Thoracic aorta (tissue), 2 donors: Measurements from ENCODE around the gene NDOR1. TPM values are rescaled to one million over a fixed set of nuclear protein-coding genes. Genes with fewer than 3 reads are reported as not detected.

Source experiments
- ATAC-seq: fragments of 150-250 bp; one replicate; pipeline ENCODE4 v1.8.0; 2017; ENCODE audit warnings: low read depth; ENCODE audit not compliant: insufficient number of reproducible peaks, low FRiP score
- DNase-seq: peaks from one replicate; pipeline ENCODE4 v3.0.0-alpha.2; 2020; ENCODE audit warnings: low spot score
- H3K27ac ChIP-seq, 2 donors: fragments of 200-600 bp; sonication (generic); 1 replicate in 1 of 2; 2 replicates in 1 of 2; pipeline ENCODE4 v1.5.1; 2016; ENCODE audit warnings: mild to moderate bottlenecking in 2 of 2, moderate library complexity in 2 of 2
- H3K27me3 ChIP-seq: fragments of 200-600 bp; sonication (generic); replicated peaks from 2 replicates; pipeline ENCODE4 v1.6.0; 2016; ENCODE audit warnings: mild to moderate bottlenecking; ENCODE audit not compliant: insufficient read depth
- H3K36me3 ChIP-seq: fragments of 200-600 bp; sonication (generic); one replicate; pipeline ENCODE4 v1.5.1; 2016
- H3K4me1 ChIP-seq, 2 donors: fragments of 200-600 bp; sonication (generic); 1 replicate in 1 of 2; 2 replicates in 1 of 2; pipeline versions ENCODE4 v1.5.1 to v1.6.0; 2016; ENCODE audit warnings: low read depth in 2 of 2, mild to moderate bottlenecking in 1 of 2; ENCODE audit not compliant: control insufficient read depth in 1 of 2
- H3K4me3 ChIP-seq: fragments of 200-600 bp; sonication (generic); 2 replicates; pipeline ENCODE4 v1.5.1; 2016; ENCODE audit warnings: mild to moderate bottlenecking
- H3K9me3 ChIP-seq: fragments of 200-600 bp; sonication (generic); 2 replicates; pipeline ENCODE4 v1.5.1; 2016
- total RNA-seq, 2 donors: library from RNA; depleted of rRNA; stranded (reverse); fragments of >200 nt; gene quantifications; one replicate each; pipeline versions ENCODE4 v1.1.0 to v1.2.3, GENCODE V29; 2016
- TF ChIP-seq, protein P1 (sequence below): fragments of 200-600 bp; sonication (generic); IDR thresholded peaks from one replicate; pipeline ENCODE4 v1.5.1; 2019; ENCODE audit warnings: antibody characterized with exemption

The NDOR1 gene
- total RNA-seq, 2 donors from 2014 or later = 13.3 to 17.7 TPM

DNA sequence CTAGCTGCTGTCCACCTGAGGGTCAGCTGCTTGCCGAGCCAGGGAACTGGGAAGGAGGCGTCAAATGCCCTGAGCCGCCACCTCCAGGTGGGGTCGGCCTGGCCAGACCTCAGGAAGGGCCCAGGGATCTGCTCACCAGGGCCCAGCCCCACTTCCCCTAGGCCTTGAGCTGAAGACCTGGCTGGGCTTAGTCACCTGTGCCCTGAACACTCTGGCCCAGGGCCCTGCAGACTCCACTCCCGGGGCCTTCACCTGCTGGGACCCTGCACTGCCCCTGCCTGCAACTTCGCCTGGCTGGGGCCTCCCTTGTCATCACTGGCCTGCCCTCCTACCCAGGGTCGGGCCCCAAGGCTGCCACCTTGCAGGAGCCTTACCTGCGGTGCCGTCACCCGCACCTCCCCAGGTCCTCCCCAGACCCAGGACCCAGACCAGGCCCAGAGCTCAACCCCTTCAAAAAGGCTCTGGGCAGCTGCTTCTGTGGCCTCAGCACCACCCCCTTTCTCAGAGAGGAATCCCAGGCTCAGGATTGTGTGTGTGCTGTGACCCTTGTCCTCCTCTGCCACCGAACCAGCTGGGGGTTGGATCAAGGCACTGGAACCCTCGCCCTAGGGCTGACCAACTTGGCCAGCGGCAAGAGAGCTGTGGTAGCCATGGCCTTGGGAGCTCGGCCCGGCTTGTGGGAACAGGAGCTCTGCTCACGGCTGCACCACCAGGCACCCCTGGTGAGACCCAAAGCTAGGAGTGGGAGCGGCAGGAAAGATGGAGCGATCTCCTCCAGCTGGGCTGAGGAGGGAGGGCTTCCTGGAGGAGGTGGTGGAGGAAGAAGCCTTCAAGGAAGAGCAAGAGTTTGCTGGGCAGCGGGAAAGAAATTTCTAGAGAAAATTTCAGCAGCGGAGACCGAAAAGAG lies 48.5 kb downstream of the NDOR1 start:
- Histone ChIP-seq H3K27ac (peak overlapping the region; percentile 55 to 58), H3K36me3 (no peaks in the 10 kb centered on the region), H3K9me3 (no peaks in the 10 kb centered on the region), H3K27me3 (no peaks in the 10 kb centered on the region), H3K4me3 (peak overlapping the region; percentile 89), H3K4me1 (peaks cover 14 to 26% of the 10 kb centered on the region in 2 donors)
- no peak for ATAC-seq
- DNase-seq = no peak
- TF ChIP-seq, protein P1, sequence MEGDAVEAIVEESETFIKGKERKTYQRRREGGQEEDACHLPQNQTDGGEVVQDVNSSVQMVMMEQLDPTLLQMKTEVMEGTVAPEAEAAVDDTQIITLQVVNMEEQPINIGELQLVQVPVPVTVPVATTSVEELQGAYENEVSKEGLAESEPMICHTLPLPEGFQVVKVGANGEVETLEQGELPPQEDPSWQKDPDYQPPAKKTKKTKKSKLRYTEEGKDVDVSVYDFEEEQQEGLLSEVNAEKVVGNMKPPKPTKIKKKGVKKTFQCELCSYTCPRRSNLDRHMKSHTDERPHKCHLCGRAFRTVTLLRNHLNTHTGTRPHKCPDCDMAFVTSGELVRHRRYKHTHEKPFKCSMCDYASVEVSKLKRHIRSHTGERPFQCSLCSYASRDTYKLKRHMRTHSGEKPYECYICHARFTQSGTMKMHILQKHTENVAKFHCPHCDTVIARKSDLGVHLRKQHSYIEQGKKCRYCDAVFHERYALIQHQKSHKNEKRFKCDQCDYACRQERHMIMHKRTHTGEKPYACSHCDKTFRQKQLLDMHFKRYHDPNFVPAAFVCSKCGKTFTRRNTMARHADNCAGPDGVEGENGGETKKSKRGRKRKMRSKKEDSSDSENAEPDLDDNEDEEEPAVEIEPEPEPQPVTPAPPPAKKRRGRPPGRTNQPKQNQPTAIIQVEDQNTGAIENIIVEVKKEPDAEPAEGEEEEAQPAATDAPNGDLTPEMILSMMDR = no peak

DNA sequence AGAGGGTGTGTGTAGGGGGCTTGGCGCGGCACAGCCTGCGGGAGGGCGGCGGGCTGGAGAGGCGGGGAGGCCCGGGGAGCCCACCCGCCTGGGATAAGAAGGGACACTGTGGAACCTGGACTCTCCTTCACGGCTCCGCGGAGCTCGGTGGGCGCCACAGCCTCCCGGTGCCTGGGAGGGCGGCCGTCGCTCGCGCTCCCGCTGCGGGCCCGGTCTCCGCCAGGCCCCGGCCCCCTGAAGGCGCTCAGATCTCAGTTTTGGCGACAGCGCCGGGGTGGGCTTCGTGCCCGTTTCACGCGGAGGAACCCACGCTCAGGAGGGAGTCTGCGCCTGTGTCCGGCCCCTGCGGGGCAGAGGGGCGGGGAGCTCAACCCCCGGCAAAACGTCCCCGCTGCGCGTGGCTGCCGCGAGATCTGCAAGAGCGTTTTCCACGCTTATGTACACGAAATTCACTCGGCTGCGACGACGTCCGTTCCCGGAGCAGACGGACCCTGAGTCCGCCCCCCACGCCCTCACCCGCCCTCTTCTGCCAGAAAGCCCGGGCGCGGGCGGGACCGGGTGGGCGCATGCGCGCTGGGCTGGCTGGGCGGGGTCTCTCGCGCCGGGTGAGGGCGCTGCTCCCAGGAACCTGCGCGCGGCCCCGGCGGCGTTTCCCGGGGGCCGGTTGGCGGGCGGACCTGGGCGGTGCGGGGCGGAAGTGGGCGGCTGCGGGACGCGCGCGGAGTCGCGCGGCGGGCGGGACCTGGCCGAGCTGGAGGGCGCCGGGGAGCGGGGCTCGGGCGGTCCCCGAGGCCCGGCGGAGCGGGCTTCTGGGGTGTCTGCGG lies 49.3 kb downstream of the NDOR1 start, which contains the start of gene NELFB:
Gene NELFB (plus strand): TSS at position 704 of the 824 bp plus-strand sequence.
- H3K9me3 ChIP-seq = no peaks in the 10 kb centered on the region
- peak within 1 kb of the TSS; percentile 57 to 58 for H3K27ac ChIP-seq
- TF ChIP-seq, protein P1 = no peak

GRCh38 chr9:137255448-137256114 lies 50.1 kb downstream of the NDOR1 start:
- Histone ChIP-seq H3K9me3 (no peaks in the 10 kb centered on the region), H3K4me3 (peak overlapping the region; percentile 89), H3K27me3 (no peaks in the 10 kb centered on the region), H3K36me3 (no peaks in the 10 kb centered on the region), H3K27ac (peak overlapping the region in 1 of 2 donors; percentile 57), H3K4me1 (peaks cover 14 to 26% of the 10 kb centered on the region in 2 donors)
- DNase-seq (no peak), ATAC-seq (peak; percentile 9)
- TF ChIP-seq, protein P1 = no peak

More for the DNA sequence above, 49.3 kb downstream of the NDOR1 start, which contains the start of gene NELFB:
- ATAC-seq = peak; percentile 54
- Histone ChIP-seq H3K4me1 (peaks cover 14 to 26% of the 10 kb centered on the region in 2 donors), H3K36me3 (no peaks in the 10 kb centered on the region), H3K27me3 (no peaks in the 10 kb centered on the region), H3K4me3 (peak within 1 kb of the TSS; percentile 89)
- peak; percentile 50 for DNase-seq

- H3K27me3 ChIP-seq = no peaks in the 10 kb centered on the region
- ATAC-seq = no peak
Observed at GRCh38 chr9:137256362-137256761, 50.9 kb downstream of the NDOR1 start.

More at GRCh38 chr9:137256362-137256761, 50.9 kb downstream of the NDOR1 start:
- Histone ChIP-seq H3K27ac (no peak overlapping the region), H3K9me3 (no peaks in the 10 kb centered on the region), H3K4me1 (peaks cover 14 to 26% of the 10 kb centered on the region in 2 donors), H3K36me3 (no peaks in the 10 kb centered on the region), H3K4me3 (peak overlapping the region; percentile 89)
- TF ChIP-seq, protein P1 = no peak
- DNase-seq = no peak
